PFSK-1 (cell line): ENCODE measurements around the gene SERINC5.

Experiments used
- FOXP2 ChIP-seq: optimal IDR thresholded peaks from 2 replicates; pipeline ENCODE3; 2011; ENCODE audit warnings: borderline replicate concordance, control low read depth, inconsistent platforms; ENCODE audit not compliant: insufficient read depth; ENCODE audit errors: extremely low read length, extremely low read depth
- POLR2AphosphoS5 ChIP-seq: IDR thresholded peaks from 2 replicates; pipeline ENCODE4 v1.6.1; 2012; ENCODE audit warnings: low read depth, mild to moderate bottlenecking, control low read depth, low read length, moderate library complexity
- SIN3A ChIP-seq: IDR thresholded peaks from 2 replicates; pipeline ENCODE4 v1.6.1; 2012; ENCODE audit warnings: mild to moderate bottlenecking, low read length, moderate library complexity, borderline replicate concordance; ENCODE audit not compliant: insufficient read depth
- TAF1 ChIP-seq: IDR thresholded peaks from 2 replicates; pipeline ENCODE4 v1.6.1; 2012; ENCODE audit warnings: low read length, control low read depth, borderline replicate concordance; ENCODE audit not compliant: insufficient read depth
- TF ChIP-seq, protein P1 (sequence below), 2 experiments: IDR thresholded peaks; 2 replicates each; pipeline versions ENCODE4 v1.6.1 to v1.8.0; 2011 to 2012; ENCODE audit warnings: low read depth in 2 of 2, low read length in 2 of 2, control low read depth in 1 of 2, inconsistent platforms in 1 of 2, mild to moderate bottlenecking in 1 of 2, moderate library complexity in 1 of 2; ENCODE audit not compliant: insufficient read depth in 1 of 2

SERINC5 gene

DNA sequence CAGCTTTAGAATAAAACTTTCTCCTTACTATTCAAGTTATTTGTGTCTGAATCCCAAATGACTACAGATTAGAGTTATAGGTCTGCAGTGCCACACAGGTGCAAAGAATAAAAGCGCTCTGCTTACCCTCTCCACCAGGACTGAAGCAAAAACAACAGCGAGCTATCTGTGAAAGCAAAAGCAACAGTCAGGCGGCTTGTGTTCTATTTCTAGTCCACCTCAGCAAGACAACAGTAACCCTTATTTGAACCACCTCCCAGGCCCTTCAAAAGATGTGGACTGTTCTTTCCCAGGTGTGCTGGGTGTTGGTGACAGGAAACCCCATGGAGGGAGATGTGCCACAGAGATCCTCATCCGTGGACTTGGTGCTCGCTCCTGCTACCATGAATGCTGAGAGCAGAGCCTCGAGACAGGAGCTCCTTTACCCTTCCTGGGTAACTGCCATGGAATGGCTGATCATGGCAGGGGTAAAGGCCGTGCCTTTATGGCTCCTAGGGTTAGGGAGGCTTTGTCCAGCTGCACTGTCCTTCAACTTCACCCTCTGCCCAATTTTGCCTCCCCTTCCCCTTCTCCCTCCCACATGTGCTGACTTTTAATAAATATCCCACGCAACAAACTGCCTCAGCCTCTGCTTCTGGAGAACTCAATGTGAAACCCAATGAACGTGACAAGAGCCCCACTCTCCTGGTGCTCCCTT is 108.6 kb downstream of the SERINC5 start:
- TF ChIP-seq FOXP2 (no peak), POLR2AphosphoS5 (no peak), TAF1 (no peak), SIN3A (no peak)
- TF ChIP-seq, protein P1, sequence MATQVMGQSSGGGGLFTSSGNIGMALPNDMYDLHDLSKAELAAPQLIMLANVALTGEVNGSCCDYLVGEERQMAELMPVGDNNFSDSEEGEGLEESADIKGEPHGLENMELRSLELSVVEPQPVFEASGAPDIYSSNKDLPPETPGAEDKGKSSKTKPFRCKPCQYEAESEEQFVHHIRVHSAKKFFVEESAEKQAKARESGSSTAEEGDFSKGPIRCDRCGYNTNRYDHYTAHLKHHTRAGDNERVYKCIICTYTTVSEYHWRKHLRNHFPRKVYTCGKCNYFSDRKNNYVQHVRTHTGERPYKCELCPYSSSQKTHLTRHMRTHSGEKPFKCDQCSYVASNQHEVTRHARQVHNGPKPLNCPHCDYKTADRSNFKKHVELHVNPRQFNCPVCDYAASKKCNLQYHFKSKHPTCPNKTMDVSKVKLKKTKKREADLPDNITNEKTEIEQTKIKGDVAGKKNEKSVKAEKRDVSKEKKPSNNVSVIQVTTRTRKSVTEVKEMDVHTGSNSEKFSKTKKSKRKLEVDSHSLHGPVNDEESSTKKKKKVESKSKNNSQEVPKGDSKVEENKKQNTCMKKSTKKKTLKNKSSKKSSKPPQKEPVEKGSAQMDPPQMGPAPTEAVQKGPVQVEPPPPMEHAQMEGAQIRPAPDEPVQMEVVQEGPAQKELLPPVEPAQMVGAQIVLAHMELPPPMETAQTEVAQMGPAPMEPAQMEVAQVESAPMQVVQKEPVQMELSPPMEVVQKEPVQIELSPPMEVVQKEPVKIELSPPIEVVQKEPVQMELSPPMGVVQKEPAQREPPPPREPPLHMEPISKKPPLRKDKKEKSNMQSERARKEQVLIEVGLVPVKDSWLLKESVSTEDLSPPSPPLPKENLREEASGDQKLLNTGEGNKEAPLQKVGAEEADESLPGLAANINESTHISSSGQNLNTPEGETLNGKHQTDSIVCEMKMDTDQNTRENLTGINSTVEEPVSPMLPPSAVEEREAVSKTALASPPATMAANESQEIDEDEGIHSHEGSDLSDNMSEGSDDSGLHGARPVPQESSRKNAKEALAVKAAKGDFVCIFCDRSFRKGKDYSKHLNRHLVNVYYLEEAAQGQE (IDR thresholded peaks at IDR 0.05; ENCODE audit: insufficient read depth in 1 of 2, low read depth in 2 of 2, low read length in 2 of 2): no peak

DNA sequence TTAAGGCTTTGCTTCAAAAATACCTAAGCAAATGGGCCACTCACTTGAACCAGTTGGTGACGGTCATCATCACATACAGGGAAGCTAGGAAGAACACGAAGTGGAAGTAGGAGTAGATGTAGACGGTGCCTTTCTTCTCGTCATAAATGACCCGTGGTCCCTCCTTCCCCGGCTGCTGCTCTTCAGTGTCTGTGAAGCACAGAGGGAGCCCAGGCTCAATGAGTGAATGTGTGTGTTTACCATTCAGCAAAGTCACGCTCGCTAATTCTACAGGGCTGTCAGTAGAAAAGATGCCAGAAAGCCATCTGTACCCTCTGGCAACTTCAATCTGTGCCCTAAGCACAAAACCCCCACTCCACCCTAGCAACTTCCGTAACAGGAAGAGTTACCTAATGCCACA is 109.8 kb downstream of the SERINC5 start:
- no peak for TF ChIP-seq POLR2AphosphoS5
- TF ChIP-seq, protein P1 (IDR thresholded peaks at IDR 0.05; ENCODE audit: insufficient read depth in 1 of 2, low read depth in 2 of 2, low read length in 2 of 2): no peak
- TF ChIP-seq TAF1: no peak
- TF ChIP-seq FOXP2: no peak
- TF ChIP-seq SIN3A: no peak

DNA sequence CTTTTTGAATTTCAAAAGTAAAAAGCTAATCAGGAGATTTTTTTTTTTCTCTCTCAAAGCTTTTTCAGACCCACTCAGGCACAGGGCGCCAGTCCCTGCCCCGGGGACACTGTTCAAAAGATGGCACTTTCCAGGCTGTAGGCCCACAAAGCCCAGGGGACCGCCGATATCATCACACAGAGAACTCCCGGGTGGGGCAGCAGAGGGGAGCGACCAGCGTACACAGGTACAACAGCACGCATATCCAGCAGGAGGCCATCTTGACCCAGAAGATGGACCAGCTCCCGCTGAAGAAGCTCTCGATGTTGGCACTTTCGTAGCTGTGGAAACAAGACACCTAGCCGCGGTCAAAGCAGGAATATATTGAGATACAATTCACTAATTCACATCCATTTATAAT is 112.4 kb downstream of the SERINC5 start:
- TF ChIP-seq POLR2AphosphoS5: no peak
- TF ChIP-seq SIN3A: no peak
- TF ChIP-seq, protein P1 (IDR thresholded peaks at IDR 0.05; ENCODE audit: insufficient read depth in 1 of 2, low read depth in 2 of 2, low read length in 2 of 2): no peak
- no peak for TF ChIP-seq FOXP2
- TF ChIP-seq TAF1: no peak

DNA sequence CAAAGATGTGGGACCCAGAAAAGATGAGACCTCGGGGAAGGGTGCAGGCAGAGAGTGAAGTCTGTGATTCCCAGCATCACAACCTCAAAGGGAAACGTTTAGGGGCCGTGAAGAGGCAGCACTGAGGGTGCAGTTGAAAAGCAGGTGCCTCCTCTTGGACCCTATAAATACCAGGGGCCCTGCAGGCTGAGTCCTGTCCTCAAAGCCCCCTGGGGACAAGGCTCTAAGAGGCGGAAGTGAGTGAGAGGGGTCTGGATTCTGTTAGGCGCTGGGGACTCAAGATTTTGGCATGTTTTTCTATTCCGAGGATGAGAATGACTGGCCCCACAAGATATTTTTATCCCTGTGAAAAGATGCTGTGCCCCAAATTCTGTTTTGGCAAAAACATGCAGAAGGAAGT is 112.9 kb downstream of the SERINC5 start:
- TF ChIP-seq POLR2AphosphoS5: no peak
- TF ChIP-seq, protein P1 (IDR thresholded peaks at IDR 0.05; ENCODE audit: insufficient read depth in 1 of 2, low read depth in 2 of 2, low read length in 2 of 2): no peak
- no peak for TF ChIP-seq SIN3A
- no peak for TF ChIP-seq FOXP2
- TF ChIP-seq TAF1: no peak

DNA sequence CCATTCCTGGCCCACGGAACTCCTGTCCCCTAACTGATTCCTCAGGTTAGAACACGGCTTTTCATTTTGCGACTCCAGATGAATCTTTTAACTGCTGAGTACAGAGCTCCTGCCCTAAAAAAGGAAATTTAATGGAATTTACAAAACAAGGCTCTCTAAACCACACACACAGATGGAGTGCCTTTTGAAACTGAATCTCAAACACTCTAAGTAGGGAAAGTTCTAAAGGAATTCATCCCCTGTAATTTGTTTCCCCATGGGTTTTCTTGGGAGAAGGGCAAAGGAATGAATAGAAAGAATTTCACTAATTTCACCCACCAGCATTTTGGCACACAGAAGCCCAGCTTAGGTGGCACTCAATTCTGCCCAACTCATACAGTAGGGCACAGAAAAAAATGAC is 114.2 kb downstream of the SERINC5 start:
- TF ChIP-seq SIN3A: no peak
- no peak for TF ChIP-seq FOXP2
- no peak for TF ChIP-seq TAF1
- TF ChIP-seq, protein P1 (IDR thresholded peaks at IDR 0.05; ENCODE audit: insufficient read depth in 1 of 2, low read depth in 2 of 2, low read length in 2 of 2): no peak
- TF ChIP-seq POLR2AphosphoS5: no peak
